B cell (primary cell): ENCODE data around the gene ITPR3.

Source experiments
- EZH2 ChIP-seq: IDR thresholded peaks from 2 replicates; pipeline ENCODE4 v1.6.1; 2012; ENCODE audit warnings: borderline replicate concordance, low read depth, mild to moderate bottlenecking, moderate library complexity, low read length; ENCODE audit not compliant: insufficient read depth, poor library complexity, severe bottlenecking
- TF ChIP-seq, protein P1 (sequence below): fragments of 200-600 bp; IDR thresholded peaks from one replicate; pipeline ENCODE4 v1.8.0; 2022; ENCODE audit warnings: antibody characterized with exemption, mild to moderate bottlenecking

DNA sequence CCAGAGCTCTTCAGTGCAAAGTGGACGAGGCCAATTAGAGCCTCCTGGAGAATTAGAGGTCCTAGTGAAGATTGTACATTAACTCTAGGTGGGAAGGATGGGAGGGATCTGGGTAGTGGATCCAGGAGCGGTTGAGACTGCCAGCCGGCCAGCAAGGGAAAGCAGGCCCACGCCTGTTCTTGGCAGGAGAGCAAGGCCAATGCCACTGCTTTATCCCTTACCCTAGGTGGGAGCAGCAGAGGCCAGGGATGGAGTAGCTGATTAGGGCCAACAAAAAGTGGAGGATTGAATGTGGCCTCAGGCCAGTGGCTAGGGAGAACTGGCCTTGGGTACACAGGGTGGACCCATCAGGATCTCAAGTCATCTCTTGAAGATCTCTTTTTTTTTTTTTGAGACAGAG is 3.7 kb downstream of the ITPR3 start:
- TF ChIP-seq, protein P1, sequence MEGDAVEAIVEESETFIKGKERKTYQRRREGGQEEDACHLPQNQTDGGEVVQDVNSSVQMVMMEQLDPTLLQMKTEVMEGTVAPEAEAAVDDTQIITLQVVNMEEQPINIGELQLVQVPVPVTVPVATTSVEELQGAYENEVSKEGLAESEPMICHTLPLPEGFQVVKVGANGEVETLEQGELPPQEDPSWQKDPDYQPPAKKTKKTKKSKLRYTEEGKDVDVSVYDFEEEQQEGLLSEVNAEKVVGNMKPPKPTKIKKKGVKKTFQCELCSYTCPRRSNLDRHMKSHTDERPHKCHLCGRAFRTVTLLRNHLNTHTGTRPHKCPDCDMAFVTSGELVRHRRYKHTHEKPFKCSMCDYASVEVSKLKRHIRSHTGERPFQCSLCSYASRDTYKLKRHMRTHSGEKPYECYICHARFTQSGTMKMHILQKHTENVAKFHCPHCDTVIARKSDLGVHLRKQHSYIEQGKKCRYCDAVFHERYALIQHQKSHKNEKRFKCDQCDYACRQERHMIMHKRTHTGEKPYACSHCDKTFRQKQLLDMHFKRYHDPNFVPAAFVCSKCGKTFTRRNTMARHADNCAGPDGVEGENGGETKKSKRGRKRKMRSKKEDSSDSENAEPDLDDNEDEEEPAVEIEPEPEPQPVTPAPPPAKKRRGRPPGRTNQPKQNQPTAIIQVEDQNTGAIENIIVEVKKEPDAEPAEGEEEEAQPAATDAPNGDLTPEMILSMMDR: no peak
- no peak for TF ChIP-seq EZH2
